NCI-H82 (cell line): ENCODE measurements around the gene SMIM32.

Experiments used
- DNase-seq: peaks from one replicate; lab custom pipeline; 2025; lab: John Stamatoyannopoulos, UW

Gene SMIM32

GRCh38 chr5:136192526-136193321, at the start of gene SMIM32:
TSS of gene SMIM32 (minus strand) at chr5:136193162. CDS start at chr5:136192524, 638 bp downstream.
- peak; percentile 11 for DNase-seq

GRCh38 chr5:136242611-136243010, 49.6 kb upstream of the SMIM32 start:
- DNase-seq, result peak; percentile 93

- no peak for DNase-seq
Measured at GRCh38 chr5:136242136-136242535, 49.2 kb upstream of the SMIM32 start.

GRCh38 chr5:136240894-136241293, 47.9 kb upstream of the SMIM32 start:
- DNase-seq, result no peak

- no peak for DNase-seq
Measured at GRCh38 chr5:136236479-136237083, 43.6 kb upstream of the SMIM32 start.

GRCh38 chr5:136235321-136235720, 42.4 kb upstream of the SMIM32 start:
- no peak for DNase-seq

DNA sequence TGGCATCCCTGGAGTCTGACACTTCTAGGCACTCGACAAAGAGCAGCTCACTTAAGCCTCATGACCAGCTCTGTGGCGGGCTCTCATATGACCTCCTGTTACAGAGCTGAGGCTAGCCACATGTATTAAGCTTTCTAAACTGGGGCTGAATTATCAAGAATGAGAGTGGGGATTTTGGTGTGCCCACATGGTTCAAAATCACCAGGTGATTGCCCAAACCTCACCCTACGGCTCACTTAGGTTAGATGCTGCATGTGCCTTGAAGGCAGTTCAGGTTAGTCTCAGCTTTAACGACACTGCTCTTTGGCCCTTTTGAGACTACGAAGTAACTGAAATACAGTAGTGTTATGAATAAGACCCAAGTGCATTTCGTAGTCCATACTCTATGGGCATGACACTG, 39.4 kb upstream of the SMIM32 start:
- no peak for DNase-seq

DNA sequence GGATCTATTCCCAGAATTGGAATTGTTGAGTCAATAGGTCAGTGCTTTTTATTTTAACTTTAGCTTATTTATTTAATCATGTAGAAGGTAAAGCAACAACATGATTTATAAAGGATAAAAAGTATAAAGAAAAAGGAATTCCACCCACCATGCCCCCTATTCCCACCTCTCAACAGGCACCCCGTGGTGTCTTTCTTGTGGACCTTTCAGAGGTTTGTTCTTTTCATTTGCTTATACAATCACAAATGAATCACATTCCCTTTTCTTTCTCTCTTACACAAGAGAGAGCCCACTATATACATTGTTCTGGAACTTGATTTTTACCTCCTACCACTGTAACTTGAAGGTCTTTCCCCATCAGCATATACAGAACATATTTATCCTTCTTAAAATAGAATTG, 37.2 kb upstream of the SMIM32 start:
- no peak for DNase-seq

GRCh38 chr5:136228136-136228757, 35.3 kb upstream of the SMIM32 start:
- no peak for DNase-seq

DNA sequence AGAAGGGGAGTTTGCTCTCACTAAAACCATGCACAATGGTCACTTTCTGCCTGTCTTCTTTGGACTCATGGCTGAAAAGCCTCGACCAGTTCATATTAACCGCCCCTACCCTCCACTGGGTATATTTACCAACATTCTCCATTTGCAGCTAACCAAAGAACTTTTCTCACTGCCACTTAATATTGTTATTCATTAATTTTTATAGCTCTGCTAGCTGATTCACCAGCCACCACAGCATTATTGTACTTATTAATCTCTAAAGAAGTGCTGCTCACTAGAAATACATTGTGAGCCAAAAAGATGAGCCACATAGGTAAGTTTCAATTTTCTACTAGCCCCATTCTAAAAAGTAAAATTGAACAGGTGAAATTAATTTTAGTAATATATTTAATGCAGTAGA, 33.4 kb upstream of the SMIM32 start:
- DNase-seq, result no peak

DNA sequence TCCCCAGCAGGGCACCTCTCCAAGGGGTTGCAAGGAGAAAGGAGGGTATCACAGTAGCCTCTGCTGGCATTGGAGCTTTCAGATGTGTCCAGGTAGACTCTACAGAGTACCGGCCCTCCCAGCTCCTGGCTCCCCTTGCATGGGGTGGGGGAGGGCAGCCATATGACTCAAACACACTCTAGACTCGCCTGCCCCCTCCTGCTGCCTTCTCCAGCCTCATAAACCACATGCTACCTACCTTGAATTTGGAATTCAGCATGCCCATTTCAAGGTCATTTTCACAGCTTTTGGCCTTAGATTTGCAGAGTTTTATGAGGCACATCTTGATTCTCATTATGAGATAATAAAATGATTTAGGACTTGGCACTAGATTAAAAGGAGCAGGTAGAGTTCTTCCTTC, 32.8 kb upstream of the SMIM32 start:
- no peak for DNase-seq

DNA sequence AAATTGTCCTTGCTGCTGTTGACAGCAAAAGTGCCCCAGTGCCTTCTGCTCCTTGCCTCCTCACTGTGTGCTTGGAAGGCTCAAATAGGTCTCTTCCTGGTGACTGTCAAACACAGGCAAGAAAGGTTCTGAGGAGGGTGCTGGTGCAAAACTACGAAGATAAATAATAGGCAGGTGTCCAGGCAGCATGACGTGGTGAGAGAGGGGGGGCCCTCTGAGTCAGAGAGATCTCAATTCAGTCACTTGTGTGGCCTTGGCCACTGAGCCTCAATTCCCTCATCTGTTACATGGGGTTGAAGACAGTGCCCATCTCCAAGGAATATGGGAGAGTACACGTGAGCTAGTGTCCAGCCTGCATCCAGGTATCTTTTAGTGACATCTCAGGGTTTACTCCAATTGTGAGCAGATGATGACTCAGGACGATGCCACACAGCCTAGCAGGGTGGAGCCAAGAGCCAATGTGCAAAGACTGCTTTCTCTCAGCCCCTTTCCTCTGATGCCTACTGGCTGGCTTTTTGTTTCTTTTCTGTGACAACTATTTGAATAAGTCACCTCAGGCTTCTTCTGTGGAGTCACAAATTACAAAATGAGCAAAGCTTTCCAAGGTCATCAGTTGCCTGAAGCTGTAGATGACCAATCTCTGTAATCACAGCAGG, 29.7 kb upstream of the SMIM32 start:
- no peak for DNase-seq

GRCh38 chr5:136221340-136221739, 28.4 kb upstream of the SMIM32 start:
- DNase-seq, result no peak

DNA sequence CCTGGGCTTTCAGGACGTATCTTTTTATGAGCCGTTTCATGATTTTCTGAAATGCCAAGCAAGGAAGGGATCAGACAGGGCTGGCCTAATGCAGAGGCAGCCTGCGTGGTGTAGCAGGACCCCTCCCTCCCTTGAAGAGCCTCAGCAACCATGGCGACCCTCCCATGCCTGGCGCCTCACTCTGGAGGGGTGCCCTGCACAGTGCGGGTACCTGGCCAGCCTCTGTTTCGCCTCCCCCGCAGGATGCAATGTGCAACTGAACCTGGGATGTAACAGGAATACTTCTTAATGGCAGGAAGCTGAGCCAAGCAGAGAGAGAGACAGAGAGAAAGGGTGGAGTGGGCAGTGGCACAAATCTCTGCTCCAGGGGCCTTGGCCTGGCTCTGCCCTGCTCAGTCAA, 23.3 kb upstream of the SMIM32 start:
- DNase-seq, result no peak

DNA sequence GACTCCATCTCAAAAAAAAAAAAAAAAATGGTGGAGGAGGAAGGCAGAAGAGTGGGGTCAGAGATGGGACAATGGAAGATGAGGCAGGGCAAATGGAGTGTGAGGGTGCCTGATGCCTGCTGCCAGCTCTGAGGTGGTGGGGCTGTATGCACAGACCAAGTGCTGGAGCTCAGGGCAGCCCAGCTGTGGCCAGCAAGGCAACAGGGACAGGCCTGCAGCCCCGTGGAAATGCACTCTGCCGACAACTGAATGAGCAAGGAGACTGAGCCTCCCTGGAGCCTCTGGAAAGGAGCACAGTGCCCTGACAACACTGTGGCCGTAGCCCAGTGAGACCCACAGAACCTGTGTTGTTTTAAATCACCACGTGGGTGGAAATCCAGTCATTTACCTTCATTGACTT, 22.9 kb upstream of the SMIM32 start:
- DNase-seq, result no peak

DNA sequence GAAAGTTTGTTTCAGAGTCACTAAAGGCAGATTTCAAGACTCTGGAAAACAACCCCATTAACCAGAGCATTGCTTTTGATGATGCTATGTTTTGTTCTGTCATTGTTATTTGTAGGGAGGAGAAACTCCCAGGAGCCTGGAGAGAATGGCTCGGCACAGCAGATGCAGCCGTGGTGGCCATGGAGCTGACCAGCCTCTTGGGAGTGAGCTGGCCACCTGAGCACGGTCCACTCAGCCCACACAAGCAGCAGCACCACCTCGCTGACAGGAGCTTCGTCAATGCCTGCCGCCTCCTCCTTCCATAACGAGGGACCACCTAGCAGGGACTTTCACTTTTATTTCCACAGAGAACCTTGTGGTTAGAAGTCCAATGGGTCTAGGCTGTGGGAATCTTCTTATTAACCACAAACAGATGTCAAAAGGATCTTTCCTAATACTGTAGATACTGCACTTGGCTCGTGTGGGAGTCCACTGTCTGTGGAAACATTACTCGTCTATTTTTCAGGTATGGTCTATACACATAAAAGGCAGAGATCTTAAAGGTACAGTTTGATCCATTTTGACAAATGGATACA, 21.0 kb upstream of the SMIM32 start:
- DNase-seq, result no peak

DNA sequence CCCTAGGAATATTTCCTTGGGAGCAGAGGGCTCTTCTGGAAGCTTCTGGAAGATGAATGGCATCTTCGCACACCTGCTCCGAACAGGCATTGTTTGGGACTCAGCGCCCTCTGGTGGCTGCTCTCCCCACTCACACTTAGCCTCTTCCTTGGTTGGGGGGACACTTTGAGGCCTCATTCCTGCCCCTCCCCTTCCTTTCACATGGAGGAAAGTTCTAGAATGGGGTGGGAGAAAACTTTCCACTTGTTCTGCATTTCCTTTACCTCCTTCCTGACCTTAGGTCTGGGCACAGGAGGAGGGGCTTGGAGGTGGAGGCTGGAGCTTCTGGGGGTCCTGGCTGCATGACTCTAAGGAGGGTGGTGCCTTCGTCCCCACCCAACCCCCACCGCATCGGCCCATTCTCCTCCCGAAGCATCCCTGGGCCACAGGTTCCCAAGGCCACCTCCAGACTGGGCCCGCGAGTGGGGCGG, 19.3 kb upstream of the SMIM32 start:
- peak; percentile 67 for DNase-seq

GRCh38 chr5:136211282-136212040, 18.5 kb upstream of the SMIM32 start:
- no peak for DNase-seq

- DNase-seq, result no peak
Measured at GRCh38 chr5:136210259-136210658, 17.3 kb upstream of the SMIM32 start.

- no peak for DNase-seq
Measured at GRCh38 chr5:136209346-136209910, 16.5 kb upstream of the SMIM32 start.

- DNase-seq, result no peak
Measured at GRCh38 chr5:136208916-136209315, 16.0 kb upstream of the SMIM32 start.
